HepG2 (cell line): Measurements from ENCODE around the gene SAMD10. TPM values are rescaled to one million over a fixed set of nuclear protein-coding genes. Genes with fewer than 3 reads are reported as not detected.
A peak's percentile ranks its signal among the peaks of the same experiment; 100 is the strongest.

ENCODE experiments used
- AKNA ChIP-seq: sonication (generic); formaldehyde crosslinking; IDR thresholded peaks from 2 replicates; pipeline ENCODE4 v1.4.0; 2020; ENCODE audit warnings: missing genetic modification reagents, borderline replicate concordance
- BORCS8-MEF2B ChIP-seq: sonication (generic); formaldehyde crosslinking; IDR thresholded peaks from 2 replicates; pipeline ENCODE4 v1.8.0; 2022; ENCODE audit warnings: mild to moderate bottlenecking, missing genetic modification reagents
- GPBP1L1 ChIP-seq: sonication (generic); formaldehyde crosslinking; IDR thresholded peaks from 2 replicates; pipeline ENCODE4 v1.5.0; 2020; ENCODE audit warnings: mild to moderate bottlenecking, missing genetic modification reagents
- GRHL1 ChIP-seq: sonication (generic); formaldehyde crosslinking; conservative IDR thresholded peaks from 2 replicates; pipeline ENCODE4 v1.8.0; 2022; ENCODE audit warnings: missing genetic modification reagents
- GZF1 ChIP-seq: sonication (generic); formaldehyde crosslinking; IDR thresholded peaks from 2 replicates; pipeline ENCODE4 v1.5.1; 2020; ENCODE audit warnings: mild to moderate bottlenecking, missing genetic modification reagents
- HNRNPL ChIP-seq: fragments of 200-400 bp; formaldehyde crosslinking; IDR thresholded peaks from 2 replicates; pipeline ENCODE4 v1.6.1; 2017; ENCODE audit warnings: mild to moderate bottlenecking, low read depth, low read length
- JUND ChIP-seq: sonication (generic); formaldehyde crosslinking; IDR thresholded peaks from 2 replicates; pipeline ENCODE4 v1.8.0; 2022; ENCODE audit warnings: mild to moderate bottlenecking, missing genetic modification reagents
- KLF16 ChIP-seq, 2 experiments: sonication (generic) in 1 of 2; formaldehyde crosslinking in 1 of 2; IDR thresholded peaks; 2 replicates each; pipeline versions ENCODE4 v1.6.1 to v1.8.0; 2016 to 2023; ENCODE audit warnings: missing genetic modification reagents in 2 of 2, missing compliant biosample characterization in 1 of 2
- KLF9 ChIP-seq: IDR thresholded peaks from 2 replicates; pipeline ENCODE4 v1.6.1; 2016; ENCODE audit warnings: low read depth
- MAX ChIP-seq: IDR thresholded peaks from 2 replicates; pipeline ENCODE4 v1.6.1; 2012; ENCODE audit warnings: inconsistent platforms
- RAD21 ChIP-seq: fragments of 450-650 bp; formaldehyde crosslinking; IDR thresholded peaks from 2 replicates; pipeline ENCODE4 v1.5.0; 2020; ENCODE audit warnings: mild to moderate bottlenecking
- TBX2 ChIP-seq: sonication (generic); formaldehyde crosslinking; IDR thresholded peaks from 2 replicates; pipeline ENCODE4 v1.5.0; 2020; ENCODE audit warnings: missing genetic modification reagents, mild to moderate bottlenecking, borderline replicate concordance
- YY1 ChIP-seq: IDR thresholded peaks from 2 replicates; pipeline ENCODE4 v1.6.1; 2011; ENCODE audit warnings: low read length, low read depth, moderate library complexity, mild to moderate bottlenecking; ENCODE audit not compliant: insufficient read depth, insufficient replicate concordance
- ZNF362 ChIP-seq: sonication (generic); formaldehyde crosslinking; IDR thresholded peaks from 2 replicates; pipeline ENCODE4 v1.4.0; 2020; ENCODE audit warnings: missing genetic modification reagents, mild to moderate bottlenecking, borderline replicate concordance
- ZNF44 ChIP-seq: sonication (generic); formaldehyde crosslinking; IDR thresholded peaks from 2 replicates; pipeline ENCODE4 v1.5.1; 2020; ENCODE audit warnings: mild to moderate bottlenecking, missing genetic modification reagents
- ZNF510 ChIP-seq: sonication (generic); formaldehyde crosslinking; IDR thresholded peaks from 2 replicates; pipeline ENCODE4 v1.4.0; 2020; ENCODE audit warnings: low read depth, mild to moderate bottlenecking, missing genetic modification reagents
- ZNF549 ChIP-seq: sonication (generic); formaldehyde crosslinking; IDR thresholded peaks from 2 replicates; pipeline ENCODE4 v1.5.0; 2020; ENCODE audit warnings: missing genetic modification reagents
- ZNF772 ChIP-seq: sonication (generic); formaldehyde crosslinking; IDR thresholded peaks from 2 replicates; pipeline ENCODE4 v1.5.0; 2020; ENCODE audit warnings: mild to moderate bottlenecking, missing genetic modification reagents
- ZNF841 ChIP-seq: sonication (generic); formaldehyde crosslinking; IDR thresholded peaks from 2 replicates; pipeline ENCODE4 v1.8.1; 2023; ENCODE audit warnings: missing genetic modification reagents, borderline replicate concordance
- ZSCAN20 ChIP-seq: sonication (generic); formaldehyde crosslinking; IDR thresholded peaks from 2 replicates; pipeline ENCODE4 v1.4.0; 2020; ENCODE audit warnings: missing genetic modification reagents, mild to moderate bottlenecking, borderline replicate concordance
- polyA plus RNA-seq, 8 experiments: library from polyadenylated mRNA; depleted of rRNA in 3 of 8; stranded (reverse) in 7 of 8; unstranded in 1 of 8; fragments of >200 nt; fragmentation: Illumina TruSeq in 4 of 8; extraction: Trizol in 4 of 8; gene quantifications; 2 replicates each; pipeline versions ENCODE4 v1.2.1 to v1.2.3, GENCODE V29; 2011 to 2016; ENCODE audit warnings: low read depth in 4 of 8, missing spikeins in 1 of 8, mixed read lengths in 1 of 8; ENCODE audit not compliant: insufficient read depth in 1 of 8
- total RNA-seq, 5 experiments: library from RNA; depleted of rRNA; stranded (reverse); fragments of >200 nt; fragmentation: Illumina TruSeq; extraction: Trizol; gene quantifications; 2 replicates each; pipeline ENCODE4 v1.2.3, GENCODE V29; 2016; ENCODE audit warnings: low read depth in 1 of 5

Gene SAMD10
- total and polyA plus RNA-seq, 2 of the 13 experiments (the other 11 are each of a cell fraction or from before 2014, with no cell fraction given): 6.1 to 11.0 TPM

DNA sequence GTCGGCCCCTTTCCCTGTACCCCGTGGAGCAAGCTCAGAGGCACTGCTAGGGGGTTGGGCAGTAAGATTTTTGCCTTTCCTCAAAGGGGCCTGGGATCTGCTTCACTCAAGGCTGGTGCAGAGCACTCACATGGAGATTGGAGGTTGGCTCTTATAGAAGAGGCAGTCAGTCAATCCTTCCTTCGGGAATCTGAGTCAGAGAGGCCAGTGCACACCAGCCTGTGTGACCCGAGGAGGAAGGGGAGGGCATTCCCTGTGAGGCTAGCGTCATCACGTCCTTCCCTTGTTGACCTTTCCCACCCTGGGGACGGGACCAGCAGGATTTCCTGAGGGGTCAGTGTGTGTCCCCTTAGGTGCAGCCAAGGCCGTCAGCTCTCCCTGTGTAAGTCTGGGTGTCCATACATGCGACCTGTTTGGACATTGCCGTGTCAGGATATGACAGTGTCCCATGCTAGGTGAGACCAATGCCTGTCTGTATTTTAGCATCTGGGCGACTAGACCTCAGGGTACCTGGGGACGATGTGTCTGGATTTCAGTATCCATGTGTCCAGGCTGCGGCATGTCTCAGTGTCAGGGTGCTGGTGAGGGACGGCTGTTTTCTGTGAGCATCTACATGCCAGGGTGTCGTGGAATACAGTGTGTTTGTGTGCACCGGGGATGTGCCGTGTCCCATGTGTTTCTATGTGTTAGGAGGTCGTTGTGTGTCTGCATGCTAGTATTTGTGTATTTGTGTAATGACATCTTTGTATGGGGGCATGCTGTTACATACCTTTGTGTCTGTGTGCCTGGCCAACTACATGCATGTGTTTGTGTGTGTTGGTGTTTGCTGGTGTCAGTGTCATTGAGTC lies 6.9 kb downstream of the SAMD10 start (continued):
- TF ChIP-seq AKNA (CRISPR knock-in tag): no peak
- no peak for TF ChIP-seq ZNF362 (CRISPR knock-in tag)
- TF ChIP-seq GZF1 (CRISPR knock-in tag): no peak
- TF ChIP-seq BORCS8-MEF2B: peak; percentile 23; the same call in 1 of the 2 replicates
- TF ChIP-seq KLF16 (CRISPR knock-in tag; IDR thresholded peaks at IDR 0.05): no peak
- no peak for TF ChIP-seq ZNF44 (CRISPR knock-in tag)
- 0 out of 2 replicates have a peak, but pooled peaks have one; percentile 29 for TF ChIP-seq MAX
- TF ChIP-seq ZNF841 (CRISPR knock-in tag): no peak
- peak; percentile 56; the same call in 1 of the 2 replicates for TF ChIP-seq JUND
- TF ChIP-seq KLF9 (CRISPR knock-in tag): no peak
- TF ChIP-seq ZNF510 (CRISPR knock-in tag): no peak
- TF ChIP-seq TBX2 (CRISPR knock-in tag): peak; percentile 40; the same call in 1 of the 2 replicates
- no peak for TF ChIP-seq GPBP1L1 (CRISPR knock-in tag)
- TF ChIP-seq ZNF549 (CRISPR knock-in tag): no peak
- no peak for TF ChIP-seq ZSCAN20 (CRISPR knock-in tag)
- no peak for TF ChIP-seq YY1
- no peak for TF ChIP-seq HNRNPL
- no peak for TF ChIP-seq GRHL1 (CRISPR knock-in tag)
- no peak for TF ChIP-seq ZNF772 (CRISPR knock-in tag)
- no peak for TF ChIP-seq RAD21
